ENCODE measurements around the gene SLC7A4. TPM values are rescaled to one million over a fixed set of nuclear protein-coding genes. Genes with fewer than 3 reads are reported as not detected.

The SLC7A4 gene
- total and polyA plus RNA-seq, 7 experiments from 2014 or later = 0.08 to 0.13 (median 0.13) TPM; not detected in 4

DNA sequence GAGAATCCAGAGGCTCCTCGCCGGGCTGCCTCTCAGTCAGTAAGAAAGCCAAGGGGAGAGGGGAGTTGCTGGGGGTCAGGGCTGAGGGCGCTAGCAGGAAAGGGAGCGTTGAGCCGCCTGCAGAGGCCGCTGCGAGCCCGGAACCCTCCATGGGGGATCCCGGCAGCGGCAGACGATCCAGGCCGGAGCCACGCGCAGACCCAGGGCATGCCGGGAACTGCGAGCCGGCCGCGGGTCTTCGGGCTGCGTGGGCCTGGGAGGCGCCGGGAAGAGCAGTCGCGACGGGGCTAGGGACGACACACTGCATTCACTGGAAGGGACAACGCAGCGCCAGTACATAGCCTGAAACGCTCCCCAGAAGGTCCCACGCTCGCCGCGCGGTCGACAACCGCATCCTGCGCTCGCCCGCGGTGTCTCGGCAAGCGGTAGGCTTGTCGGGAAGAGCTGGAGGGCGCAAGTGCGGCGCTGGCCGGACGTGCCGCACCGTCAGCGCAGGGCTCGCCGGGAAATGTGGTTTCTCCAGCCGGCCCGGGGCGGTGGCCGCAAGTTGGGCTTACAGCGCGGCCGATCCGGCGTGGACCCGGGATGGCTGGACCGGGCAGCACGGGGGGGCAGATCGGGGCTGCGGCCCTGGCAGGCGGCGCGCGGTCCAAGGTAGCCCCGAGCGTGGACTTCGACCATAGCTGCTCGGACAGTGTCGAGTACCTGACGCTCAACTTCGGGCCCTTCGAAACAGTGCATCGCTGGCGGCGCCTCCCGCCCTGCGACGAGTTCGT lies 50.4 kb downstream of the SLC7A4 start, which contains the start of gene LZTR1:
Gene LZTR1, plus strand, starts transcription at position 511 of the 776 bp plus-strand sequence. Its CDS starts 75 bp downstream, at position 586.
- H3K4me1 ChIP-seq (ENCODE audit: control insufficient read depth in 2 of 2, insufficient read depth in 2 of 2, low read length in 2 of 2) = peaks cover 15 to 32% of the 10 kb centered on the region in 2 donors
- H3K27ac ChIP-seq (ENCODE audit: low read depth, low read length) = peak within 1 kb of the TSS; percentile 84
- no peaks in the 10 kb centered on the region for H3K27me3 ChIP-seq (ENCODE audit: control insufficient read depth in 2 of 2, insufficient read depth in 2 of 2, low read length in 2 of 2)
- Mint-ChIP-seq H3K4me3 (peak within 1 kb of the TSS; percentile 89 to 97 (median 93)), H3K9me3 (peaks cover 0 to 8% (median 0%) of the 10 kb centered on the region in 11 donors), H3K27ac (peak within 1 kb of the TSS; percentile 86 to 97 (median 92)), H3K4me1 (peaks cover 33 to 50% (median 43%) of the 10 kb centered on the region in 7 donors), H3K27me3 (no peaks in the 10 kb centered on the region), H3K36me3 (peaks cover 0 to 13% (median 7%) of the 10 kb centered on the region in 5 donors)
- peaks cover 0 to 14% (median 0%) of the 10 kb centered on the region in 3 experiments for H3K36me3 ChIP-seq (ENCODE audit: control insufficient read depth in 2 of 3, insufficient read depth in 3 of 3, low read length in 3 of 3)
- ATAC-seq (peak; percentile 86), DNase-seq (peak; percentile 47 to 80 (median 63))
- H3K9me3 ChIP-seq (ENCODE audit: control insufficient read depth in 2 of 3, low read length in 3 of 3) = peaks cover 0 to 8% (median 0%) of the 10 kb centered on the region in 3 experiments
- ChIA-PET CTCF (interaction anchor here (0.6 to 1.3 kb wide), 2 partner anchors 65 to 146 kb away, joined by 3 to 4 read pairs; partner anchors contain the start of gene CRKL), POLR2A (interaction anchor here (0.6 to 5.2 kb wide), 9 partner anchors 8 to 125 kb away, joined by 3 to 59 read pairs (median 4); partner anchors contain the start of gene THAP7)
- peak within 1 kb of the TSS; percentile 80 for H3K4me3 ChIP-seq (ENCODE audit: low read length)
- intact Hi-C loops (cut with micrococcal nuclease) = loop anchor here (1.0 to 10.0 kb wide), 4 partner anchors 19 to 863 kb away; partner anchors contain the start of genes CRKL (in 1 of the 2) and THAP7 (in 1 of the 2)

DNA sequence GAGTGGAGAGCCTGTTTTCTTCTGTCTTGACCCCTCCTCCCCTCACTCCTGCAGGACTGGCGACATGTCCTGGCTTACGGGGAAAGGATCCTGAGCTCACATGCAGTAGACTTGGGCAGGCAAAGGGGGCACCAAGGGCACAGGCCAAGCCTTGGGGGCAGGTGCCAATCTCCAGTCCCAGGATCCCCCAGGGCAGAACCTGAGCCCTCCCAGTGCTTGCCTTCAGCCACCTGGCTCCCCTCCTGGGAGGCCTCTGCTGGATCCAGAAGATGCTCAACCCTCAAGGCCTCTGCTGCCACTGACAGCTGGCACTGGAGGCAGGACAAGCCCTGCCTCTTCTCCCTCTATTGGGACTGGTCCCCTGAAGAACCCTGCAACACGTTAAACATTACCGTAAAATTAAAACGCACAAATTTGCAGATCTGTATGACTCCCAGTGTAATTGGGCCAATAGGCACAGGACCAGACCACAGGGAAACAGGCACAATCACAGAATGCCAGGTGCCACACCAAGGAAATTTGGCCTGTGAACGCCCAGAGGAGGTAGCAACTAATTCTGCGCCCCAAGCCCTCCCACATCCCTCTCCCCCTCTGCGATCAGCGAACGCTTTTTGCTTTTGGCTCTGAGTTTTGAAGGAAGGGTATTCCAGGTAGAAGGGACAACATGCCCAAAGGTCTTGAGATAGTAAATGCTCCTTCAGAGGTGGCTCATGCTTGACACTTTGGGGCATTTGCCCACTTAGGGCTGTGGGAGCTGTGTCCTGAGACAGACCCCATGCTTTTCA lies 51.2 kb downstream of the SLC7A4 start:
- H3K4me1 Mint-ChIP-seq = peaks cover 30 to 47% (median 38%) of the 10 kb centered on the region in 7 donors
- ChIA-PET POLR2A (interaction anchor here (0.7 to 5.2 kb wide), 5 partner anchors 9 to 124 kb away, joined by 3 to 59 read pairs (median 5); partner anchors contain the start of gene THAP7), CTCF (interaction anchor here (0.6 to 1.3 kb wide), 2 partner anchors 21 to 64 kb away, joined by 3 to 4 read pairs; partner anchors contain the start of gene CRKL)
- Histone ChIP-seq H3K36me3 (ENCODE audit: control insufficient read depth in 2 of 3, insufficient read depth in 3 of 3, low read length in 3 of 3) (peaks cover 0 to 14% (median 0%) of the 10 kb centered on the region in 3 experiments), H3K27me3 (ENCODE audit: control insufficient read depth in 2 of 2, insufficient read depth in 2 of 2, low read length in 2 of 2) (no peaks in the 10 kb centered on the region), H3K27ac (ENCODE audit: low read depth, low read length) (peak overlapping the region; percentile 84), H3K4me1 (ENCODE audit: control insufficient read depth in 2 of 2, insufficient read depth in 2 of 2, low read length in 2 of 2) (peaks cover 15 to 32% of the 10 kb centered on the region in 2 donors), H3K9me3 (ENCODE audit: control insufficient read depth in 2 of 3, low read length in 3 of 3) (peaks cover 0 to 8% (median 0%) of the 10 kb centered on the region in 3 experiments), H3K4me3 (ENCODE audit: low read length) (peak overlapping the region; percentile 80)
- peak overlapping the region; percentile 89 to 97 (median 93) for H3K4me3 Mint-ChIP-seq
- H3K27ac Mint-ChIP-seq = peak overlapping the region; percentile 86 to 97 (median 92)
- intact Hi-C loops (cut with micrococcal nuclease) = loop anchor here in 1 of 2 donors (10.0 kb wide), 1 partner anchor 864 kb away; no protein-coding TSS in a partner anchor
- no peaks in the 10 kb centered on the region for H3K27me3 Mint-ChIP-seq
- peaks cover 0 to 7% (median under 1%) of the 10 kb centered on the region in 5 donors for H3K36me3 Mint-ChIP-seq
- H3K9me3 Mint-ChIP-seq = peaks cover 0 to 8% (median 0%) of the 10 kb centered on the region in 11 donors
- ATAC-seq (no peak), DNase-seq (no peak)

GRCh38 chr22:20980523-20980922 lies 51.8 kb downstream of the SLC7A4 start:
- peak overlapping the region in 6 of 9 donors; percentile 47 to 95 (median 92) for H3K27ac Mint-ChIP-seq
- Histone ChIP-seq H3K4me1 (ENCODE audit: control insufficient read depth in 2 of 2, insufficient read depth in 2 of 2, low read length in 2 of 2) (peaks cover 15 to 32% of the 10 kb centered on the region in 2 donors), H3K36me3 (ENCODE audit: control insufficient read depth in 2 of 3, insufficient read depth in 3 of 3, low read length in 3 of 3) (peaks cover 0 to 8% (median 0%) of the 10 kb centered on the region in 3 experiments), H3K9me3 (ENCODE audit: control insufficient read depth in 2 of 3, low read length in 3 of 3) (peaks cover 0 to 8% (median 0%) of the 10 kb centered on the region in 3 experiments), H3K4me3 (ENCODE audit: low read length) (no peak overlapping the region), H3K27ac (ENCODE audit: low read depth, low read length) (peak overlapping the region; percentile 84), H3K27me3 (ENCODE audit: control insufficient read depth in 2 of 2, insufficient read depth in 2 of 2, low read length in 2 of 2) (no peaks in the 10 kb centered on the region)
- peaks cover 0 to 5% (median 0%) of the 10 kb centered on the region in 5 donors for H3K36me3 Mint-ChIP-seq
- ATAC-seq (no peak), DNase-seq (no peak)
- H3K27me3 Mint-ChIP-seq = no peaks in the 10 kb centered on the region
- POLR2A ChIA-PET = interaction anchor here (0.7 to 5.2 kb wide), 2 partner anchors 22 to 110 kb away, joined by 3 to 59 read pairs; partner anchors contain the start of gene THAP7
- peaks cover 29 to 47% (median 38%) of the 10 kb centered on the region in 7 donors for H3K4me1 Mint-ChIP-seq
- H3K4me3 Mint-ChIP-seq = peak overlapping the region in 8 of 10 donors; percentile 14 to 97 (median 80)
- CTCF ChIA-PET = interaction anchor here (0.6 kb wide), 1 partner anchor 21 kb away, joined by 3 read pairs; no protein-coding TSS in a partner anchor
- intact Hi-C loops (cut with micrococcal nuclease) = loop anchor here in 1 of 2 donors (10.0 kb wide), 1 partner anchor 864 kb away; no protein-coding TSS in a partner anchor
- peaks cover 0 to 8% (median 0%) of the 10 kb centered on the region in 11 donors for H3K9me3 Mint-ChIP-seq

- CTCF ChIA-PET = no interaction called here
These were observed 52.4 kb downstream of the SLC7A4 start for GRCh38 chr22:20979940-20980453.

GRCh38 chr22:20979243-20979809 lies 53.0 kb downstream of the SLC7A4 start:
- POLR2A ChIA-PET = interaction anchor here (5.2 kb wide), 1 partner anchor 23 kb away, joined by 59 read pairs; the partner anchor contains the start of gene THAP7
- H3K9me3 Mint-ChIP-seq = peaks cover 0 to 8% (median 0%) of the 10 kb centered on the region in 11 donors
- peaks cover 29 to 47% (median 38%) of the 10 kb centered on the region in 7 donors for H3K4me1 Mint-ChIP-seq
- ATAC-seq (peak; percentile 84), DNase-seq (peak in 8 of 9 donors; percentile 44 to 86 (median 66))
- Histone ChIP-seq H3K27ac (ENCODE audit: low read depth, low read length) (peak overlapping the region; percentile 3), H3K27me3 (ENCODE audit: control insufficient read depth in 2 of 2, insufficient read depth in 2 of 2, low read length in 2 of 2) (no peaks in the 10 kb centered on the region), H3K4me1 (ENCODE audit: control insufficient read depth in 2 of 2, insufficient read depth in 2 of 2, low read length in 2 of 2) (peaks cover 15 to 32% of the 10 kb centered on the region in 2 donors), H3K36me3 (ENCODE audit: control insufficient read depth in 2 of 3, insufficient read depth in 3 of 3, low read length in 3 of 3) (peaks cover 0 to 5% (median 0%) of the 10 kb centered on the region in 3 experiments), H3K4me3 (ENCODE audit: low read length) (no peak overlapping the region), H3K9me3 (ENCODE audit: control insufficient read depth in 2 of 3, low read length in 3 of 3) (peaks cover 0 to 8% (median 0%) of the 10 kb centered on the region in 3 experiments)
- H3K27me3 Mint-ChIP-seq = no peaks in the 10 kb centered on the region
- intact Hi-C loops (cut with micrococcal nuclease) = no loop called here
- H3K4me3 Mint-ChIP-seq = peak overlapping the region; percentile 69 to 97 (median 80)
- H3K27ac Mint-ChIP-seq = peak overlapping the region; percentile 61 to 94 (median 89)
- H3K36me3 Mint-ChIP-seq = peaks cover 0 to 5% (median 0%) of the 10 kb centered on the region in 5 donors
- CTCF ChIA-PET = no interaction called here

More at GRCh38 chr22:20979940-20980453, 52.4 kb downstream of the SLC7A4 start:
- H3K9me3 Mint-ChIP-seq = peaks cover 0 to 8% (median 0%) of the 10 kb centered on the region in 11 donors
- DNase-seq (no peak), ATAC-seq (no peak)
- peaks cover 15 to 32% of the 10 kb centered on the region in 2 donors for H3K4me1 ChIP-seq (ENCODE audit: control insufficient read depth in 2 of 2, insufficient read depth in 2 of 2, low read length in 2 of 2)
- no peaks in the 10 kb centered on the region for H3K27me3 Mint-ChIP-seq
- intact Hi-C loops (cut with micrococcal nuclease) = loop anchor here in 1 of 2 donors (10.0 kb wide), 1 partner anchor 865 kb away; no protein-coding TSS in a partner anchor
- H3K36me3 ChIP-seq (ENCODE audit: control insufficient read depth in 2 of 3, insufficient read depth in 3 of 3, low read length in 3 of 3) = peaks cover 0 to 5% (median 0%) of the 10 kb centered on the region in 3 experiments
- peak overlapping the region in 7 of 9 donors; percentile 35 to 93 (median 89) for H3K27ac Mint-ChIP-seq
- no peaks in the 10 kb centered on the region for H3K27me3 ChIP-seq (ENCODE audit: control insufficient read depth in 2 of 2, insufficient read depth in 2 of 2, low read length in 2 of 2)
- H3K36me3 Mint-ChIP-seq = peaks cover 0 to 5% (median 0%) of the 10 kb centered on the region in 5 donors
- POLR2A ChIA-PET = interaction anchor here (5.2 kb wide), 1 partner anchor 22 kb away, joined by 59 read pairs; the partner anchor contains the start of gene THAP7
- H3K4me3 Mint-ChIP-seq = peak overlapping the region in 9 of 10 donors; percentile 14 to 97 (median 63)
- H3K27ac ChIP-seq (ENCODE audit: low read depth, low read length) = peak overlapping the region; percentile 3
- peaks cover 29 to 47% (median 38%) of the 10 kb centered on the region in 7 donors for H3K4me1 Mint-ChIP-seq
- H3K9me3 ChIP-seq (ENCODE audit: control insufficient read depth in 2 of 3, low read length in 3 of 3) = peaks cover 0 to 8% (median 0%) of the 10 kb centered on the region in 3 experiments
- no peak overlapping the region for H3K4me3 ChIP-seq (ENCODE audit: low read length)
